Measurements from ENCODE around the gene MPC2.
A peak's percentile ranks its signal among the peaks of the same experiment; 100 is the strongest.

Gene MPC2

GRCh38 chr1:167905671-167906070 is 31.2 kb downstream of the MPC2 start:
- no peaks in the 10 kb centered on the region for H3K27me3 ChIP-seq (ENCODE audit: insufficient read depth, low read length, poor library complexity)
- DNase-seq (no peak), ATAC-seq (ENCODE audit: insufficient read depth, low read depth) (no peak)
- H2AFZ ChIP-seq (ENCODE audit: low read depth, low read length) = no peak overlapping the region
- no peak overlapping the region for H3K4me3 ChIP-seq (ENCODE audit: low read depth in 1 of 2, low read length in 2 of 2)
- no peaks in the 10 kb centered on the region for H4K20me1 ChIP-seq (ENCODE audit: insufficient read depth, low read length)
- TF ChIP-seq EZH2 (IDR thresholded peaks at IDR 0.05; ENCODE audit: borderline replicate concordance, low read depth, low read length, severe bottlenecking) (no peak), CTCF (IDR thresholded peaks at IDR 0.05; ENCODE audit: borderline replicate concordance, extremely low read depth, low read length, poor library complexity, severe bottlenecking) (no peak)
- no peak overlapping the region for H3K4me2 ChIP-seq (ENCODE audit: insufficient read depth, low read length)
- peaks cover 12% of the 10 kb centered on the region for H3K9me3 ChIP-seq (ENCODE audit: insufficient read depth, low read length, severe bottlenecking)
- H3K4me1 ChIP-seq (ENCODE audit: insufficient read depth, low read length) = no peaks in the 10 kb centered on the region
- no peak overlapping the region for H3K9ac ChIP-seq (ENCODE audit: low read depth, low read length)
- no peak overlapping the region for H3K27ac ChIP-seq (ENCODE audit: low read length)
- H3K36me3 ChIP-seq (ENCODE audit: insufficient read depth, low read length) = no peaks in the 10 kb centered on the region
- no peaks in the 10 kb centered on the region for H3K79me2 ChIP-seq (ENCODE audit: insufficient read depth, low read length)

GRCh38 chr1:167905182-167905581 is 31.7 kb downstream of the MPC2 start:
- no peaks in the 10 kb centered on the region for H3K79me2 ChIP-seq (ENCODE audit: insufficient read depth, low read length)
- H3K36me3 ChIP-seq (ENCODE audit: insufficient read depth, low read length) = no peaks in the 10 kb centered on the region
- H3K4me3 ChIP-seq (ENCODE audit: low read depth in 1 of 2, low read length in 2 of 2) = no peak overlapping the region
- DNase-seq = no peak
- no peaks in the 10 kb centered on the region for H3K27me3 ChIP-seq (ENCODE audit: insufficient read depth, low read length, poor library complexity)
- H3K9ac ChIP-seq (ENCODE audit: low read depth, low read length) = no peak overlapping the region
- peaks cover 8% of the 10 kb centered on the region for H3K9me3 ChIP-seq (ENCODE audit: insufficient read depth, low read length, severe bottlenecking)
- TF ChIP-seq CTCF (IDR thresholded peaks at IDR 0.05; ENCODE audit: borderline replicate concordance, extremely low read depth, low read length, poor library complexity, severe bottlenecking) (no peak), EZH2 (IDR thresholded peaks at IDR 0.05; ENCODE audit: borderline replicate concordance, low read depth, low read length, severe bottlenecking) (no peak)
- no peak for ATAC-seq (ENCODE audit: insufficient read depth, low read depth)
- no peak overlapping the region for H3K27ac ChIP-seq (ENCODE audit: low read length)
- no peak overlapping the region for H3K4me2 ChIP-seq (ENCODE audit: insufficient read depth, low read length)
- H3K4me1 ChIP-seq (ENCODE audit: insufficient read depth, low read length) = no peaks in the 10 kb centered on the region
- no peaks in the 10 kb centered on the region for H4K20me1 ChIP-seq (ENCODE audit: insufficient read depth, low read length)
- H2AFZ ChIP-seq (ENCODE audit: low read depth, low read length) = no peak overlapping the region

GRCh38 chr1:167904652-167905130 is 32.2 kb downstream of the MPC2 start:
- Histone ChIP-seq H3K4me2 (ENCODE audit: insufficient read depth, low read length) (no peak overlapping the region), H3K4me3 (ENCODE audit: low read depth in 1 of 2, low read length in 2 of 2) (no peak overlapping the region), H3K4me1 (ENCODE audit: insufficient read depth, low read length) (no peaks in the 10 kb centered on the region), H2AFZ (ENCODE audit: low read depth, low read length) (no peak overlapping the region), H3K27ac (ENCODE audit: low read length) (no peak overlapping the region), H3K27me3 (ENCODE audit: insufficient read depth, low read length, poor library complexity) (no peaks in the 10 kb centered on the region), H3K79me2 (ENCODE audit: insufficient read depth, low read length) (no peaks in the 10 kb centered on the region), H4K20me1 (ENCODE audit: insufficient read depth, low read length) (no peaks in the 10 kb centered on the region), H3K9ac (ENCODE audit: low read depth, low read length) (no peak overlapping the region), H3K36me3 (ENCODE audit: insufficient read depth, low read length) (no peaks in the 10 kb centered on the region), H3K9me3 (ENCODE audit: insufficient read depth, low read length, severe bottlenecking) (peaks cover 3% of the 10 kb centered on the region)
- ATAC-seq (ENCODE audit: insufficient read depth, low read depth) (0 out of 3 replicates have a peak, but pooled peaks have one; percentile 40), DNase-seq (no peak)
- no peak for TF ChIP-seq EZH2 (IDR thresholded peaks at IDR 0.05; ENCODE audit: borderline replicate concordance, low read depth, low read length, severe bottlenecking)
- TF ChIP-seq CTCF (IDR thresholded peaks at IDR 0.05; ENCODE audit: borderline replicate concordance, extremely low read depth, low read length, poor library complexity, severe bottlenecking) = no peak

- H4K20me1 ChIP-seq (ENCODE audit: insufficient read depth, low read length) = no peaks in the 10 kb centered on the region
- no peaks in the 10 kb centered on the region for H3K9me3 ChIP-seq (ENCODE audit: insufficient read depth, low read length, severe bottlenecking)
- H3K4me3 ChIP-seq (ENCODE audit: low read depth in 1 of 2, low read length in 2 of 2) = no peak overlapping the region
- H3K27me3 ChIP-seq (ENCODE audit: insufficient read depth, low read length, poor library complexity) = no peaks in the 10 kb centered on the region
- H3K27ac ChIP-seq (ENCODE audit: low read length) = no peak overlapping the region
- H3K9ac ChIP-seq (ENCODE audit: low read depth, low read length) = no peak overlapping the region
- H3K4me2 ChIP-seq (ENCODE audit: insufficient read depth, low read length) = no peak overlapping the region
- no peak for TF ChIP-seq EZH2 (IDR thresholded peaks at IDR 0.05; ENCODE audit: borderline replicate concordance, low read depth, low read length, severe bottlenecking)
- H2AFZ ChIP-seq (ENCODE audit: low read depth, low read length) = no peak overlapping the region
- no peak for DNase-seq
- H3K79me2 ChIP-seq (ENCODE audit: insufficient read depth, low read length) = no peaks in the 10 kb centered on the region
- no peak for ATAC-seq (ENCODE audit: insufficient read depth, low read depth)
- no peaks in the 10 kb centered on the region for H3K4me1 ChIP-seq (ENCODE audit: insufficient read depth, low read length)
- no peaks in the 10 kb centered on the region for H3K36me3 ChIP-seq (ENCODE audit: insufficient read depth, low read length)
Observed at GRCh38 chr1:167900907-167901306, 36.0 kb downstream of the MPC2 start.

Measured in DND-41 (cell line).